Stimulated activated CD8-positive, alpha-beta memory T cell treated with anti-CD3 and anti-CD28 coated beads, Interleukin-15, amount 100 ng/mL, for 24 hours (primary cell): ENCODE data around the gene MYO1E.

Experiments used
- DNase-seq: peaks from one replicate; pipeline ENCODE4 v3.0.0-alpha.2; 2020; ENCODE audit warnings: low read depth

The MYO1E gene

DNA sequence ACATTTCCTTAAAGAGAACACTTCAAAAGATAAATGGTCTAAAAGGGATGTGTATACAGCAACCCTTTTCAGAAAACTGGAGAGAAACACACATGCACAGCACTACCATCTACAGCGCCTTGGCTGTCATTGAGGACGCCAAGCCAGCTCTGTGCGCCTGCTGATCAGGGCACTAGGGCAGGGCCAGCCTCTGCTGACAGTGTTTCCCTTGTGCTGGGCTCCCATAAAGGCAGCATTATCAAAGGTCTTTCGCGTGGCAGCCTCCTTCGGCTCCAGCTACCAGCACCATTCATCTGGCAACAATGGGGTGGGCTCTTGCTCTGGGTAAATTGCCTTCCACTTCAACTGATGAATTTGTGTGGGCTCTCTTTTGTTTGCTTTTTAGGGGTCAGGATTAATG, 112.6 kb downstream of the MYO1E start:
- no peak for DNase-seq

DNA sequence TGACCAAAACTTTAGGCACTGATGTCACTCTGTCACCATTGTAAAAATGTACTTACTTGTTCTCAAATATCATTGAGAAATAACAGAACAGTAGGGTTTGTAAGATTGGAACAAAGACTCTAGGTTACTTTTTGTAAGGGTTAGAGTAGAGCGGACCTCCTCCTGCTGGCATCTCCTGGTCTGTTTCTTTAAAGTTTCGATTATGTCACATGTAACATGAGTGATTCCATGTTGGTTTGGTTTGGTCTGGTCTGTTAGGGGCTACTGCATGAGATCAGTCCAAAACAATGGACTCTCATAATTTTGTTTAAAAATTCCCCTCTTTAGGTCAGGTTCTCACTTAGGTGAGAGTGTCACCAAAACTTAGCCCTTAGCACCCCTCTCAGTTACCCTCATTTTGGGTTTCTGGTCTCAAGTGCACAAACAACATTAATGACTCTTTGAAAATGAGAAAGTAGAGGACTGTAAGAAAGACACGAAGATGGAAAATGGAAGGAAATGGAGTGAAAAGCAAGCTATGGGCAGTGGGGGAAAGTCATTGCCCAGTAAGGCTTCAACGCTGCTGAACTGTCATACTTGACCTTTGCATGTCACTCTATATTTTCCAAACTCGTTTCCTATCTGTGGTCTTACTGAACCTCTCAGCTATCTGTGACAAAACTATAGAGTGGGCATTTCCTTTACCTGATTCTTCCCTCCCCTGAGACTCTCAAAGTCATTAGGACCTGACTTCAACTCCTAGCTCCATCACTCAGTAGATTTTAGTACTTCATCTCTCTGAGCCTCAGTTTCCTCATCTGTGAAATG, 113.3 kb downstream of the MYO1E start:
- no peak for DNase-seq

DNA sequence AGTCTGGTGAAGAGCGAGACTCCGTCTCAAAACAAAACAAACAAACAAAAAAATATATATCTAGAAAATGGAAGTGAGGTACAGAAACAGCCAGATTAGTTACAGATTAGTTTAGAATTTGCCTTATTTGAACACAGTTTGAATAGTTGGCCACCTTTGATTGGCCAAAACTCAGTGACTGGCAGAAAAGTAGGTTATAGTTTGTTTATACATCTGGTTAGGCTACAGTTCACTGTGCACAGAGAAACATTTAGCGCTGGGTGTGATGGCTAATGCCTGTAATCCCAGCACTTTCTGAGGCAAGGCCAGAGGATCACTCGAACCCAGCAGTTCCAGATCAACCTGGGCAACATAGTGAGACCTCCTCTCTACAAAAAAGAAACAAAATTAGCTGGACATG, 114.4 kb downstream of the MYO1E start:
- no peak for DNase-seq

DNA sequence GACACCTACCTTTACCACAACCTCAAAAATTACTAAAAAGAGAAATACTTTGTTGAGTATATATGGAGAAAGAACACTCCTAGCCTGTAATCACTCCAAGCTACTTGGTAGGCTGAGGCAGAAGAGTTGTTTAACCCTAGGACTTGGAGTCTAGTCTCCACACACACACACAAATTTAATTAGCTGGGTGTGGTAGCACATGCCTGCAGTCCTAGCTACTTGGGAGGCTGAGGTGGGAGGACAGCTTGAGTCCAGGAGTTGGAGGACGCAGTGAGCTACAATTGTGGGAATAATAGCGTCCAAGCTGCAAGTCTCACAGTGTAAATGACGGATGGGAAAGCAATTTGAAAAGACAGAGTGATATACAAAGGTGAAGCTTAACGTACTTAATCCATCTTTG, 115.5 kb downstream of the MYO1E start:
- no peak for DNase-seq

DNA sequence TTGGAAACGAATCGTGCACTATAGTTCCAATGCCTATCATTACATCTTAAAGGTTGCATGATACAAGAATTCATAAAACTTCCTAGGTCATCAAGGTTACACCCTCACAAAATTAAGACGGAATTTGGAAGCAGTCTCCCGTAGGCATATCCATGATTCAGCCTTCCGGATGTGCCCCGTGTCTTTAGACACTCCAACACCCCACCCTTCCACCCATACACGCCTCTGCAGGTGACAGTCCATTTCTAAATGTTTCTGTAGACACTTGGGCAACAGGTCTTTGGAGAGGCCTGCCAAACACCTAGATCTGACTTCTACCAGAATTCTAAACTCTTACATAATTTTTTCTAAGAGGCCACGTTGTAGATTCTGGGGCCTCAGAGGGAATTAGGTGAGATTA, 116.2 kb downstream of the MYO1E start:
- DNase-seq, result no peak

DNA sequence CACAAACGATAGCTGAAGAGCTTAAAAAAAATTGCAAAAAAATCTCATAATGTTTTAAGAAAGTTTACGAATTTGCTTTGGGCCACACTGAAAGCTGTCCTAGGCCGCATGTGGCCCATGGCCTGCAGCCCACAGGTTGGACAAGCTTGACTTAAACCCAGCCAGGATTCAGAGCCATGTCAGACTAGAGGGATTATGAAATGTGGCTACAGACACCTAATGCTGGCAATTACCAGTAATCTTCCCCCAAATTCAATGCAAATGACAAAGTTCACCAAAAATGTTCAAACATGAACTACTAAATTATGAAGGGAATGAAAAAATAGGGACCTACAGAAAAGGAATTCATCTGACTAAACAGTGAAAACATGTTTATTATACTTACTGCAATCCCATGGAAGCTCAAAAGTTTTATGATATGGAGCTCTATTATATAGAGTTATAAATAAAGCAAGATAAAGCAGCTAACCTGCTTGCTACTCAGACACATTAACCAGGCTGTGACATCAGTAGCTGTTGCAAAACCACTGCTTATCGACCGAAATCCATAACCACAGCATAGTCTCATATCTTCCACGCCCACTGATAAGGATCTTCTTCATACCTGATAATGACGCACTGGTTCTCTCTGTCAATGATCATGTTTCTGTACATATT, 116.9 kb downstream of the MYO1E start:
- no peak for DNase-seq

DNA sequence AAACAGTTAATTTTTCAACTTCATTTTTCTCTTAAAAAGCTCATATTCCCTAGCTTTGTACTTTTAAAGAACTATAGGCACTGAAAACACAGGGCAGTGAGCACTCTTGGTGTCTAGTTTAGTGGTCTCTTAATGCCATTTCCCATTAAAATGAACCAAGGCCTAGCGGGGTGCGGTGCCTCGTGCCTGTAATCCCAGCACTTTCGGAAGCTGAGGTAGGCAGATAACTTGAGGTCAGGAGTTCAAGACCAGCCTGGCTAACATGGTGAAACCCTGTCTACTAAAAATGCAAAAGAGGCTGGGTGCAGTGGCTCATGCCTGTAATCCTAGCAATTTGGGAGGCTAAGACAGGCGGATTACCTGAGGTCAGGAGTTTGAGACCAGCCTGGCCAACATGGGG, 120.5 kb downstream of the MYO1E start:
- DNase-seq, result no peak

DNA sequence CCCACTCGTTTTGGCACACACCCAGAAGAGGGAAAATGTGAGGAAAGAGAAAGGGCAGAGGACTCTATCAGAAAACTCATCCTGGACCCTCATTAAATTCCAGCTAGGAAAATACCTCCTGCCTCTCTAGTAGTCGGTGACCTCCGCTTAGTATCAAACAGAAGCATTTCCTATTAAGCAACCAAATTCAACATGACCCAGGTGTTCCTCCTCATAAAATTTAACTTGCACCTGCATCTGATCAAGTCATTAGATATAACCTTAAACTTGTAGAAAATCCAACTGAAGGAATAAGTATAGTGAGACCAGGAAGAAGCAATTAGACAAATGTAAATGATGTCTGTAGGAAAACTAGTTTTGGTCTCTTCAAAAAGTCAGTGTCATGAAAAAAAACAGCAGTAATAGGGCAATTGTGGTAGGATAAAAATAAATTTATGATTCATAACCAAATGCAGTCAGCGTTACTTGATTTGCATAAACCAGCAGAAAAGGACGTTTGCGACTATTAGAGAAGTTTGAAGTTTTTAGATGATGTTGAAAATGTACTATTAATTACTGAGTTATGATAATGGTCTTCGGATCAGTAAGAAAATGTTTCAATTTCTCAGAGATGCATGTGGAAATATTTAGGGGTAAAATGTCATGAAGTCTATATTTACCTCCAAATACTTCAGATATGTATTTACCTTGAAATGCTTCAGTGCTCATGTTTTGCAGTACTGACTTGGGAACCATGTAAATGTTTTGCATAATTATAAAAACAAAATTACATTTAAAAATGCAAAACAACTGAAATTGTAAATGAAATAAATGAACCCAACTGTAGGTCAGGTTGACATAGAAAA, 121.4 kb downstream of the MYO1E start:
- DNase-seq, result no peak

DNA sequence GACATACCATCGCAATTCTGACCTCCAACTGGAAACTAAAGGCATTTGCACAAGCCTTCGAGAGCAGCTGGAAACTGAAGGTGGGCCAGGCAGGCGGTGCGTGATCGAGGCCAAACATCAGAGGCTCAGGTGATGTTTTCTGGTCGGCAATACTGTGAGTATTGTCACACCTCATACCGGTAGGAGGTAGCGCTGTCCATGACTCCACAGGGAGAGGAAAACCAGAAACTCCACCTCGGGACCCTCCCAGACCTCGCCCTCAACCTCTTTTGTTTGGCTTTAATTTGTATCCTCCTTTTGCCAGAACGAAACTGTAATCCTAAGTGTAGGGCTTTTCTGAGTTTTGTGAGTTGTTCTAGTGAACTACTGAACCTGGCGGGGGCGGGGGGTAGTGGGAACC, 122.4 kb downstream of the MYO1E start:
- no peak for DNase-seq

DNA sequence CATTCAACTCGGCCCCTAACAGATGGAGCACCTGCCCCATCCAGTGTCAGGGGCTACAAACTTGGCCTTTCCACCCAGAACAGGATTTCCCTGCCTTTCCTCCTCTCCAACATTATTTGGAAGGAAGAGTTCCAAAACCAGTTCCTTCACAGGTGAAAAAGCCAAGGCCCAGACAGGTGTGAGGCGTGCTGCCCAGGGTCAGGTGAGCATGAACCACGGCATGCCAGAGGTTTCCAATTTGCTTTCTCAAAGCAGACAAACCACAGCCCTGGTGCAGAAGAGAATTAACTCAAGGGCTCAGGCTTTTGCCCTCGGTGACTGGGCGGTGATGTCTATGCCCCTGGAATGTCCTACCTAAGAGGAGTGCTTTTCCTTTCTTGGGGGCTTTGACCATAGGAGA, 122.9 kb downstream of the MYO1E start:
- no peak for DNase-seq

DNA sequence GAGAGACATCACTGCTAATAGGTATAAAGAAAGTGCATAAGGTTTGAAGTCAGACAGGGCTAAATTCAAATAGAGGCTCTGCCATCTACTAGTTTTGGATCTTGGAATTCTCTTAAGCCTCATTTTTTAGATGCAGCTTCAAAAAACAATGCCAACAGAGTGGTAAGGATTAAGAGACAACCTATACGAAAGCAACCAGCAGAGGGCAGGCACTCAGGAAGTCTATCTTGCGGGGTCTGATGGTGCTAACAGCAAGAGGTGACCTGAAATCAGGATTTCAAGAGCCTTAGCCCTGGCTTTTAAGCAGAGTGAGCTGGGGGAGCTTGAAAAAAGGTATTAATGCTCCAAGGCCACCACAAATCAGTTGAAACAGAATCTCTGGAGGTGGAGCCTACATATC, 125.3 kb downstream of the MYO1E start:
- DNase-seq, result no peak

DNA sequence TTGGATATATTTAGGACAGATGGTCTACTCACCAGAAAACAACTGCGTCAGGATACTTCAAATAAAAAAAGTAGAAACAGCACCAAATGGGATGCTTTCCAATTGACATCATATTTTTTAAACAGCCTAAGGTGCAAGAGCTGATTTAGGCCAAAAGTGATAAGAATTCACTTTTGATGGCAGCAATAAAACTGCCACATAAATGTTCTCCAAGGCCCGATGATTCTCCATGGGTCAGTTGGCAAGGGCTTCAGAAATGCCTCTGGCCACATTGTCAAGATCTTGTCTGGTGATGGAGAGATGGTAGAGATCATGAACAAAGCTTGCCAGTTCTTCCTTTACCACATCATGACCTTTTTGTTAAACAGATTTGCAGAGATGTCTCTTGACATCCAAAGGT, 127.1 kb downstream of the MYO1E start:
- DNase-seq, result no peak

DNA sequence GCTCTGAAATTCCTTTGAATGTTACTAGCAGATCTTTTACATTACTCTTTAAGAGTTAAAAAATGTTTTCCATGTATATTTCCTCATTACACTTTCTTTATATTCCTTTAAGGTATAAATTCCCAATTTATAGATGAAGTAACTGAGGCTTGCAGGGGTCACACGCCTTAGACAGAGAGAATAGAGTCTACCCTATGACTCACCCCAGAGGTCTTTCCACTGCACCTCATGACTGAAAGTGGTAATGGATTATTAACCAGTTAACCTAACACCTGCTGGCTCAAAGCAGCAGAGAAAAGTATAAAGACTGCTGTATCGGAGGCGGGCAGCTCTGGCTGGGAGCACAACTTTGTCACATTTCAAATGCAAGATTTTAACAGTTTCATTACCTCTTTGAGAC, 128.3 kb downstream of the MYO1E start:
- no peak for DNase-seq

DNA sequence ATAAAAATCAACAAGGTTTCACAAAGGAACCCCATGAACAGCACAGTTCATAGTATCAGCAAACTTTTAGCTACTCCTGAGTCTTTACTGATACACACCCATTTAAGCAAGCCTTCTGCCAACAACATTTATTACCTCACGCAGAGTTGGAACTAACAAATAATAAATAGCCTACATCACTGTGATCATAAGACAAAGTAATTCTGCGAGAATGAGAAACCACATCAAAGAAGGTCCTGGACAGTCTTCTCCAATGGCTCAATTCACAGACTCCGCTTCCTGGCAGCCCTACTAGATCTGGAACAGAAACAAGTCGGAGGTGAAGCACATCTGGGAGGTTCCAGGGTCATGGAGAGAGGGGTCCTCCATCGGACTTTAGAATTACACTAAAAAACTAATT, 129.0 kb downstream of the MYO1E start:
- no peak for DNase-seq

DNA sequence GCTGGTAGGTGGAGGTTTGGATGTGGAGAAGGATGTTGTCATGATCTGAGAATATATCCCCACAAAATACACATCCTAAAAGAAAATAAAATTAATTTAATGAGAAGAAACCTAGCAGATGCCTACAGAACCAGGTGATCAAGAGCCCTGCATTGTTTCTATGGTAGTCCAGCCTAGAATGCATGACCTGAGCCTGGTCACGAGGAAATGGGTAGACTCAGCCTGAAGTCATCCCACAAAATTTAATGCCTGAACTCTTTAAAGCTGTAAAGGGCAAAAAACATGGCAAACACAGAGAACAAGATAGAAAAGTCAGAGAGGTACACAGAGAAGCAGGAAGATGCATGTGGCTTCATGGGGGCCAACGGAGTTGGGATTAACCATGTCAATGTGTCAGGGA, 130.0 kb downstream of the MYO1E start:
- DNase-seq, result no peak

DNA sequence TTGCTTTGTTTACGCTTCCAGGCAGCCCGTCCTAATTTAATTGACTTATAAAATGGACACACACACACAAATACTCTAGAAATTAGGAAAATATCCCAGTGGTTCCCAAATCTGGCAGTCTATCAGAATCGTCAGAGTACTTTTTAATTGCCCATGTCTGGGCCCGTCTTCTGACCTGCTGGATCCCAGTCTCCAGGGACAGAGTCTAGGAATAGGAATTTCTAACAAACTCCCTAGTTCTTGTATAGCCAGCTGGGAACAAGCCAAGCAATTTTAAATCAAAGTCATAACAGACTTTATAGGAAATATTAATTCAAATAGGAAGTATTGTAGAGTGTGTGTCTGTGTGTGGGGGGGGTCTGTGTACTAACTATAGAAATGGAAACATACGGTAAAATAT, 132.6 kb downstream of the MYO1E start:
- no peak for DNase-seq

DNA sequence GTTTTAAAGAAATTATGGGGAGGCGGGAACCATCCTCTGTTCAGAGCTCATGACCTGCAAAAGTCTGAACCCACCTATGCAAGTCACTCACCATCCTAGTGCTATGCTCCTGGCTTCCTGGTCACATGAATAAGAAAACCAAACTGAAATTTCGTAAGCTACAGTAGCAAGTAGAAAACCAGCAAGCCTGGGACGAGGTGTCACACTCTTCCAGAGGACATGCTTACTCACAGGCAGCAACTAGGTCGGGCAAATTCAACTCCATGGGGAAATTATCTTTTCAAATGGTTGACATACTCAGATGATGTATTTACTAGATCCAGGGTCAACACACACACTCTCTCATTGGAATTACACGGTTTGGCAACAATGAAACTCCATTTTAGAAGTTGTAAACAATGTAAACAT, 134.7 kb downstream of the MYO1E start:
- DNase-seq, result no peak

DNA sequence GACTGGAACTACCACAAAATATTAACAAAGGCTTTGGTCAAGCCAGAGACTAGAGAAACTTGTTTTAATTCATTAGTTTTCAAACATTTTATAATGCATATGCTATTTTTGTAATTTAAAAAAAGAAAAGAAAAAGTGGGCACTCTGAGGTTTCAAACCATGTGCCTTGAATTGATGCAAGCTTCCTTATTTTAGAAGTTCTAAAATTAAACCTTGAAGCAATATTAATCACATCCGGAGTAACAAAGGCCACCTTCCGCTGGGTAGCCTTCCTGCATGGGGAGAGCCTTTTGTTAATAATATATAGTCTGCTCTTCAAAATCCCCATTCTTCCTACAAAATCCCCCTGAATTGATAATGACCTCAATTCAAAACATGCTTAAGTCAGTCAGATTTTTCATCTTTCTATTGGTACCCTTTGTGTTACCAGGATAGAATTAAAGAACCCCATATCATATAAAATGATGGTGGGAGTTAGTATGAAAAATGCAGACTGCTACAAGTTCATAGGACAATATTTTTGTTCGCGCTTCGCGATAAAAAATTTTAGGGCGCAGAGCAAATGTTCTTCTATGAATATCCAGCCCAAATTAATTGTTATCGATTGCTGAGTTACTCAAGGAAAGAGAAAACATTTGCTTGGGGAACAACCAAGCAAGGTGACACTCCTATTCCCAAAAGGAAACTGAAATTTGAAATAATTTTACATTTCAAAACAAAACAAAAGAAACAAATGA, 135.4 kb downstream of the MYO1E start:
- DNase-seq, result no peak

DNA sequence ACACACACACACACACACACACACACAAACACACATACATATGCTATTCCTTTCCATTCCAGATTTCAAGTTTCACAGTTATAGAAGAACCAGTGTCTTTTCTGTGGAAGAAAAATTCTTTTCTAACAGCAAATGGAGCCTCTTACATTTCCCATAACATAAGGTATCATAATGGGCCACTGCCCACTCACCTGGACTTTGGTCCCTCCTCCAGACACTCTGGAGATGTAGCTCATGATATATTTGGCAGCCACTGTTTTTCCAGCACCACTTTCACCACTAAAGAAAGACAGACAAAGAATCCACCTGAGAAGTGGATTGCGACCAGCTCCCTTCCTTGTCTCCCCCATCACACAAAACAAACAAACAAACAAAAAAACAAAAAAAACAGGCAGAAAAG, 136.3 kb downstream of the MYO1E start:
- DNase-seq, result no peak

DNA sequence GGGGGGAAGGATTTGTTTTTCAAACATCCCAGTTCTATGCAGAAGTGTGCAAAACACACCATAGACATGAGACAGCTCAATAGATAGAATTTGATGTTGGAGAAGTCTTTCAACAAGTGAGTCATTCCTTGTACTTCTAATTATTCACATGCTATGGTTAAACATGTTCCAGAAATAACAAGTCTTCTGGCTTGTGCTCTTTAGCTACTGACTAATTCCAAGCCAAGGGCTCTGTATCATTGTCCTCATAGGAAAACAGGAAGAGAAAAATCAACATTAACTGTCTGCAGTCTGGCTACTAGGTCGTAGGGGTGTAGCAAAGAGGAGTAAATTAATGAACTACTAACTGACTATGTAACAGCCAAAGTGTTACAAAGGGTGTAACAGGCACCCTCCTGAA, 140.2 kb downstream of the MYO1E start:
- no peak for DNase-seq

DNA sequence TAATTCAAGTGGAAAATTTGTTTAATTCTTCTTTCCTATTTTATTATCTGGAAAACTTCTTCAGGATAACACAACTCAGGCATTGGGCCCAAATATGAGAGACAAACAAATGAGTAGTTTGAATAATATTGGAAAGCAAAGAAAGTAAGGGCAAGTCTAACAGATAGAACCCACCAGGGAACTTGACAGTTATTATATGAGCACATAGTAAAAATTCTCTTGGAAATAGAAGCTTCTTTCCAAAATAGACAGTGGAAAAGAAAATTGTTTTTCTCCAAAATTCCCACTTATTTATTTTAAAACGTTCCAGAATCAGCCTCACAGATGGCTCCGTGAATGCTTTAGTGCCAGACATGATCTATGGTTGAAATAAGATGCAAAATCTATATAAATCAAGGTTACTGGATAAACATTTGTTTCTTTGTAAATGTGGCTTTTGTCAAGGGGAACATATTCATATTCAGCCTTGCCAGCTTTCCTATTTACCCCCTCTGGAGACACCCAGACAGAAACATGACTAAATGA, 142.1 kb downstream of the MYO1E start:
- no peak for DNase-seq

DNA sequence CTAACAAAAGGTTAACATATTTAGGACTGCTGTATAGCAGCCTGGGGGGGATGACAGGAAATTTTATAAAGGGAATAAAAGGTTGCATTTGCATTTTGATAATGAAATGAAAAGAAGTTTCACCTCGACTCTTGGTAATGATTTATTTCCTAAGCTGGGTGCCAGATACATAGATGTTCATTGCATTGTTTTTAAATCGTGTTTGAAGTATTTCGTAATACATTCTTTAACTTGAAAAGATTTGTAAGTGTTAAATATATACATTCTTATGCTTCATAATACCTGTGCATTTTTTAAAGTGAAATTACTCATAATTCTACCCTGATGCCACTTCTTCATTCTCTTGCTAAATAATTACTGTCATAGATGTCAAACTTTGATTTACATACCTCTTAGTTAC, 143.2 kb downstream of the MYO1E start:
- DNase-seq, result no peak
